ENCODE results near the gene RPS6KC1.

The RPS6KC1 gene

GRCh38 chr1:213053455-213053854 lies 2.4 kb downstream of the RPS6KC1 start:
- H3K79me2 ChIP-seq (ENCODE audit: control insufficient read depth, low read length), result peaks cover 12% of the 10 kb centered on the region; the same call in 1 of the 2 replicates
- TF ChIP-seq, protein P1, sequence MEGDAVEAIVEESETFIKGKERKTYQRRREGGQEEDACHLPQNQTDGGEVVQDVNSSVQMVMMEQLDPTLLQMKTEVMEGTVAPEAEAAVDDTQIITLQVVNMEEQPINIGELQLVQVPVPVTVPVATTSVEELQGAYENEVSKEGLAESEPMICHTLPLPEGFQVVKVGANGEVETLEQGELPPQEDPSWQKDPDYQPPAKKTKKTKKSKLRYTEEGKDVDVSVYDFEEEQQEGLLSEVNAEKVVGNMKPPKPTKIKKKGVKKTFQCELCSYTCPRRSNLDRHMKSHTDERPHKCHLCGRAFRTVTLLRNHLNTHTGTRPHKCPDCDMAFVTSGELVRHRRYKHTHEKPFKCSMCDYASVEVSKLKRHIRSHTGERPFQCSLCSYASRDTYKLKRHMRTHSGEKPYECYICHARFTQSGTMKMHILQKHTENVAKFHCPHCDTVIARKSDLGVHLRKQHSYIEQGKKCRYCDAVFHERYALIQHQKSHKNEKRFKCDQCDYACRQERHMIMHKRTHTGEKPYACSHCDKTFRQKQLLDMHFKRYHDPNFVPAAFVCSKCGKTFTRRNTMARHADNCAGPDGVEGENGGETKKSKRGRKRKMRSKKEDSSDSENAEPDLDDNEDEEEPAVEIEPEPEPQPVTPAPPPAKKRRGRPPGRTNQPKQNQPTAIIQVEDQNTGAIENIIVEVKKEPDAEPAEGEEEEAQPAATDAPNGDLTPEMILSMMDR (IDR thresholded peaks at IDR 0.05; ENCODE audit: low read depth, low read length, poor library complexity, severe bottlenecking), result no peak
- no peak for TF ChIP-seq EZH2phosphoT487 (IDR thresholded peaks at IDR 0.05; ENCODE audit: borderline replicate concordance, low read length)
- H3K4me2 ChIP-seq (ENCODE audit: low read length), result no peak overlapping the region
- H3K9me2 ChIP-seq (replicated peaks; ENCODE audit: control insufficient read depth, low read length), result no peaks in the 10 kb centered on the region; the same call in 1 of the 2 replicates
- peaks cover 13% of the 10 kb centered on the region for H3K4me1 ChIP-seq (ENCODE audit: control insufficient read depth, low read length)
- H4K20me1 ChIP-seq (ENCODE audit: control insufficient read depth, insufficient read depth, low read depth, low read length), result no peaks in the 10 kb centered on the region
- H3F3A ChIP-seq (ENCODE audit: control insufficient read depth, insufficient read depth), result no peaks in the 10 kb centered on the region; the same call in 1 of the 2 replicates
- no peak overlapping the region for H3K4me3 ChIP-seq (ENCODE audit: low read length)
- no peak overlapping the region for H3K27ac ChIP-seq (ENCODE audit: low read depth, low read length)
- no peaks in the 10 kb centered on the region for H3K27me3 ChIP-seq (ENCODE audit: control insufficient read depth, low read length)
- peaks cover 4% of the 10 kb centered on the region for H3K9me3 ChIP-seq (ENCODE audit: control insufficient read depth, insufficient read depth, low read length)
- H3K36me3 ChIP-seq (ENCODE audit: control insufficient read depth, low read length), result no peaks in the 10 kb centered on the region

DNA sequence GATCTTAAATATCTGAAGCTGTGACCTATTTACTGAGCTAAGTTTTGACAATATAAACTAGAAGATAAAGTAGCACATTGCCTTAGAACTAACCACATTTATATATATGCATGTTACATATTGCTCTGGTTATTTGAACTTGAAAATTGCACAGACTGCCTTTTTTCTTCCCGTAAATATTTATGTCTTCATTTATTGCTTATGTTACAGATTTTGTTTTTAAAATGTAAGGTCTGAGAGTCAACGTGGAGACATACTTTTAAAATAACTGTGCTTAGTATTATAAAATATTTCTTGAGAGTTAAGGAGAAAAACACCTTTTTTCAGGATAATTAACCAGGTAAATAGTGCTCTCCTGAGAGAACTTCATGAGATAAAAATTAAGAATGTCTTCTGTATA lies 3.1 kb downstream of the RPS6KC1 start:
- no peaks in the 10 kb centered on the region for H3K36me3 ChIP-seq (ENCODE audit: control insufficient read depth, low read length)
- H3K9me2 ChIP-seq (replicated peaks; ENCODE audit: control insufficient read depth, low read length), result no peaks in the 10 kb centered on the region
- peaks cover 12% of the 10 kb centered on the region; the same call in 1 of the 2 replicates for H3K79me2 ChIP-seq (ENCODE audit: control insufficient read depth, low read length)
- peaks cover 4% of the 10 kb centered on the region for H3K9me3 ChIP-seq (ENCODE audit: control insufficient read depth, insufficient read depth, low read length)
- peaks cover 13% of the 10 kb centered on the region for H3K4me1 ChIP-seq (ENCODE audit: control insufficient read depth, low read length)
- H3K27me3 ChIP-seq (ENCODE audit: control insufficient read depth, low read length), result no peaks in the 10 kb centered on the region
- H4K20me1 ChIP-seq (ENCODE audit: control insufficient read depth, insufficient read depth, low read depth, low read length), result no peaks in the 10 kb centered on the region
- no peak overlapping the region for H3K4me2 ChIP-seq (ENCODE audit: low read length)
- H3K4me3 ChIP-seq (ENCODE audit: low read length), result no peak overlapping the region
- H3K27ac ChIP-seq (ENCODE audit: low read depth, low read length), result no peak overlapping the region
- no peaks in the 10 kb centered on the region; the same call in 1 of the 2 replicates for H3F3A ChIP-seq (ENCODE audit: control insufficient read depth, insufficient read depth)
- no peak for TF ChIP-seq EZH2phosphoT487 (IDR thresholded peaks at IDR 0.05; ENCODE audit: borderline replicate concordance, low read length)
- TF ChIP-seq, protein P1 (IDR thresholded peaks at IDR 0.05; ENCODE audit: low read depth, low read length, poor library complexity, severe bottlenecking), result no peak

GRCh38 chr1:213054733-213055591 lies 3.9 kb downstream of the RPS6KC1 start:
- TF ChIP-seq EZH2phosphoT487 (IDR thresholded peaks at IDR 0.05; ENCODE audit: borderline replicate concordance, low read length), result no peak
- H3K9me3 ChIP-seq (ENCODE audit: control insufficient read depth, insufficient read depth, low read length), result peaks cover 4% of the 10 kb centered on the region; the same call in 1 of the 2 replicates
- peaks cover 12% of the 10 kb centered on the region; the same call in 1 of the 2 replicates for H3K79me2 ChIP-seq (ENCODE audit: control insufficient read depth, low read length)
- no peaks in the 10 kb centered on the region for H3K27me3 ChIP-seq (ENCODE audit: control insufficient read depth, low read length)
- H3K4me1 ChIP-seq (ENCODE audit: control insufficient read depth, low read length), result peaks cover 13% of the 10 kb centered on the region
- no peak overlapping the region for H3K4me3 ChIP-seq (ENCODE audit: low read length)
- H3K27ac ChIP-seq (ENCODE audit: low read depth, low read length), result no peak overlapping the region
- H4K20me1 ChIP-seq (ENCODE audit: control insufficient read depth, insufficient read depth, low read depth, low read length), result no peaks in the 10 kb centered on the region
- no peak overlapping the region for H3K4me2 ChIP-seq (ENCODE audit: low read length)
- no peaks in the 10 kb centered on the region for H3K9me2 ChIP-seq (replicated peaks; ENCODE audit: control insufficient read depth, low read length)
- H3F3A ChIP-seq (ENCODE audit: control insufficient read depth, insufficient read depth), result no peaks in the 10 kb centered on the region
- no peaks in the 10 kb centered on the region for H3K36me3 ChIP-seq (ENCODE audit: control insufficient read depth, low read length)

DNA sequence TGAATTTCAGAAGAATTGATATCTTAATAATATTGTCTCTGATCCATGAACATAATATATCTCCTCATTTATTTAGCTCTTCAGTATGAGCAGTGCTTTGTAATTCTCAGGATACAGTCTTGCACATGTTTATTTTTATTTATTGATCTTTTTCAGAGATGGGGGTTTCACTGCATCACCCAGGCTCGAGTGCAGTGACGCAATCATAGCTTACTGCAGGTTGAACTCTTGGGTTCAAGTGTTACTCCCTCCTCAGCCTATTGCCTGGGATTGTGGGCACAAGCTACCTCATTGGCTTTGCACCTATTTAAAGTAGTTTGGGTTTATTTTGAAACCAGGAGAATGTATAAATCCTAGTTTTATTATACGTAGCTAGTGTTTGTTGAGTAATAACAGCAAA lies 4.7 kb downstream of the RPS6KC1 start:
- Histone ChIP-seq H3K4me2 (ENCODE audit: low read length) (no peak overlapping the region), H3K9me2 (replicated peaks; ENCODE audit: control insufficient read depth, low read length) (no peaks in the 10 kb centered on the region), H3K27ac (ENCODE audit: low read depth, low read length) (no peak overlapping the region), H3K9me3 (ENCODE audit: control insufficient read depth, insufficient read depth, low read length) (no peaks in the 10 kb centered on the region), H3K36me3 (ENCODE audit: control insufficient read depth, low read length) (no peaks in the 10 kb centered on the region), H3K4me1 (ENCODE audit: control insufficient read depth, low read length) (peaks cover 9% of the 10 kb centered on the region), H3K27me3 (ENCODE audit: control insufficient read depth, low read length) (no peaks in the 10 kb centered on the region), H4K20me1 (ENCODE audit: control insufficient read depth, insufficient read depth, low read depth, low read length) (no peaks in the 10 kb centered on the region), H3K79me2 (ENCODE audit: control insufficient read depth, low read length) (peaks cover 12% of the 10 kb centered on the region; the same call in 1 of the 2 replicates), H3K4me3 (ENCODE audit: low read length) (no peak overlapping the region), H3F3A (ENCODE audit: control insufficient read depth, insufficient read depth) (no peaks in the 10 kb centered on the region)
- TF ChIP-seq, protein P1 (IDR thresholded peaks at IDR 0.05; ENCODE audit: low read depth, low read length, poor library complexity, severe bottlenecking), result no peak
- TF ChIP-seq EZH2phosphoT487 (IDR thresholded peaks at IDR 0.05; ENCODE audit: borderline replicate concordance, low read length), result no peak

Data from DOHH2 (cell line).